Breast epithelium (tissue), 4 donors: Measurements from ENCODE around the gene ADAM33. TPM values are rescaled to one million over a fixed set of nuclear protein-coding genes. Genes with fewer than 3 reads are reported as not detected.

Source experiments
- DNase-seq, 2 donors: peaks; one replicate each; pipeline ENCODE4 v3.0.0-alpha.2; 2019; ENCODE audit warnings: low spot score in 2 of 2
- H3K27ac ChIP-seq, 2 donors: fragments of 200-600 bp; sonication (generic) in 1 of 2; one replicate each; pipeline ENCODE4 v1.5.1; 2016 to 2019; ENCODE audit warnings: mild to moderate bottlenecking in 1 of 2
- H3K27me3 ChIP-seq, 2 donors: fragments of 200-600 bp; sonication (generic) in 1 of 2; one replicate each; pipeline versions ENCODE4 v1.5.1 to v1.6.0; 2017 to 2019; ENCODE audit warnings: control low read depth in 1 of 2, mild to moderate bottlenecking in 1 of 2
- H3K36me3 ChIP-seq: fragments of 200-600 bp; one replicate; pipeline ENCODE4 v1.5.1; 2019
- H3K4me1 ChIP-seq, 2 donors: fragments of 200-600 bp; sonication (generic); one replicate each; pipeline ENCODE4 v1.5.1; 2016 to 2019; ENCODE audit warnings: control low read depth in 1 of 2
- H3K4me3 ChIP-seq, 3 donors: fragments of 200-600 bp; sonication (generic); 1 replicate in 2 of 3; 2 replicates in 1 of 3; pipeline ENCODE4 v1.5.1; 2016 to 2019; ENCODE audit warnings: mild to moderate bottlenecking in 3 of 3, moderate library complexity in 2 of 3
- H3K9me3 ChIP-seq, 2 donors: fragments of 200-600 bp; sonication (generic) in 1 of 2; one replicate each; pipeline ENCODE4 v1.5.1; 2016 to 2019; ENCODE audit warnings: control low read depth in 1 of 2
- CTCF ChIP-seq, 3 donors: fragments of 450-650 bp; IDR thresholded peaks; one replicate each; pipeline ENCODE4 v1.5.1; 2016 to 2017; ENCODE audit warnings: antibody characterized with exemption in 3 of 3, mild to moderate bottlenecking in 3 of 3, moderate library complexity in 3 of 3
- POLR2A ChIP-seq: fragments of 450-650 bp; IDR thresholded peaks from one replicate; pipeline ENCODE4 v1.6.1; 2016; ENCODE audit warnings: antibody characterized with exemption, mild to moderate bottlenecking, moderate library complexity
- POLR2AphosphoS5 ChIP-seq, 3 donors: sonication (generic); formaldehyde crosslinking; IDR thresholded peaks; one replicate each; pipeline ENCODE4 v1.6.1; 2017; ENCODE audit warnings: antibody characterized with exemption in 3 of 3
- intact Hi-C: fragments of 100-400 bp; cut with DNase I; formaldehyde crosslinking; loops from one replicate; pipeline ENCODE4 v1.15.1; 2023; ENCODE audit warnings: low total_unique reads
- total RNA-seq, 3 donors: library from RNA; depleted of rRNA; stranded (reverse); fragments of >200 nt; gene quantifications; one replicate each; pipeline ENCODE4 v1.1.0, GENCODE V29; 2016

The ADAM33 gene
- total RNA-seq, 3 donors from 2014 or later, result 29.4 to 39.5 (median 37.4) TPM

- DNase-seq, result no peak
- Histone ChIP-seq H3K9me3 (no peaks in the 10 kb centered on the region), H3K36me3 (no peaks in the 10 kb centered on the region), H3K27ac (no peak overlapping the region), H3K27me3 (no peaks in the 10 kb centered on the region), H3K4me1 (no peaks in the 10 kb centered on the region), H3K4me3 (no peak overlapping the region)
- intact Hi-C loops, result no loop called here
- TF ChIP-seq CTCF (IDR thresholded peaks at IDR 0.05) (no peak), POLR2A (no peak), POLR2AphosphoS5 (IDR thresholded peaks at IDR 0.05) (no peak)
Measured at GRCh38 chr20:3627476-3627875, 54.3 kb downstream of the ADAM33 start.

GRCh38 chr20:3622406-3622805 is 59.4 kb downstream of the ADAM33 start:
- H3K4me1 ChIP-seq, result no peaks in the 10 kb centered on the region
- no peak overlapping the region for H3K27ac ChIP-seq
- no peaks in the 10 kb centered on the region for H3K36me3 ChIP-seq
- H3K9me3 ChIP-seq, result no peaks in the 10 kb centered on the region
- TF ChIP-seq POLR2A, result no peak
- no peak for TF ChIP-seq CTCF (IDR thresholded peaks at IDR 0.05)
- no peak for TF ChIP-seq POLR2AphosphoS5 (IDR thresholded peaks at IDR 0.05)
- H3K27me3 ChIP-seq, result no peaks in the 10 kb centered on the region
- no peak for DNase-seq
- intact Hi-C loops, result no loop called here
- H3K4me3 ChIP-seq, result no peak overlapping the region

- H3K27me3 ChIP-seq, result no peaks in the 10 kb centered on the region
- DNase-seq, result no peak
- no peaks in the 10 kb centered on the region for H3K4me1 ChIP-seq
- TF ChIP-seq POLR2A (no peak), CTCF (IDR thresholded peaks at IDR 0.05) (no peak), POLR2AphosphoS5 (IDR thresholded peaks at IDR 0.05) (no peak)
- H3K4me3 ChIP-seq, result no peak overlapping the region
- intact Hi-C loops, result no loop called here
- no peaks in the 10 kb centered on the region for H3K36me3 ChIP-seq
- H3K9me3 ChIP-seq, result no peaks in the 10 kb centered on the region
- H3K27ac ChIP-seq, result no peak overlapping the region
Measured at GRCh38 chr20:3621111-3621510, 60.7 kb downstream of the ADAM33 start.

Other genes starting within 250 kb of the ADAM33 start
- 10 to 100 TPM; 26.5 to 35.6 (median 32.3) TPM for gene ATRN, start 211.0 kb downstream of the ADAM33 start, total RNA-seq
- gene GFRA4, start 18.6 kb downstream of the ADAM33 start, total RNA-seq, result not detected
- gene SIGLEC1, start 30.6 kb upstream of the ADAM33 start, total RNA-seq, result 10 to 100 TPM in 1 of 3 donors, 1 to 10 TPM in 2; 2.0 to 32.0 (median 6.9) TPM
- 10 to 100 TPM in 1 of 3 donors, 1 to 10 TPM in 2; 7.0 to 25.2 (median 9.3) TPM for gene HSPA12B, start 50.7 kb upstream of the ADAM33 start, total RNA-seq
- 10 to 100 TPM; 12.3 to 29.3 (median 15.7) TPM for gene ADISSP, start 85.7 kb upstream of the ADAM33 start, total RNA-seq
- under 1 TPM in 2 of 3 donors, not detected in 1; 0.33 to 0.88 TPM for gene SPEF1, start 99.4 kb upstream of the ADAM33 start, total RNA-seq
- gene CENPB, start 104.7 kb upstream of the ADAM33 start, total RNA-seq, result 10 to 100 TPM; 55.5 to 69.8 (median 68.2) TPM
- gene CDC25B, start 114.3 kb upstream of the ADAM33 start, total RNA-seq, result 10 to 100 TPM; 18.1 to 25.0 (median 22.0) TPM
- gene AP5S1, start 138.5 kb upstream of the ADAM33 start, total RNA-seq, result 10 to 100 TPM; 11.1 to 13.8 (median 11.8) TPM
- gene MAVS, start 164.8 kb upstream of the ADAM33 start, total RNA-seq, result 10 to 100 TPM; 23.3 to 32.3 (median 24.6) TPM
- 10 to 100 TPM; 38.2 to 40.1 (median 38.7) TPM for gene PANK2, start 207.4 kb upstream of the ADAM33 start, total RNA-seq